Measurements from ENCODE around the gene WDR87.

The WDR87 gene

GRCh38 chr19:37942516-37942902, 36.1 kb upstream of the WDR87 start:
- no peaks in the 10 kb centered on the region for H3K27me3 ChIP-seq
- no peaks in the 10 kb centered on the region for H3K4me1 ChIP-seq
- no peaks in the 10 kb centered on the region for H3K9me3 ChIP-seq
- DNase-seq = no peak
- H3K4me3 ChIP-seq (ENCODE audit: low read depth, low read length) = no peak overlapping the region
- H3K36me3 ChIP-seq = no peaks in the 10 kb centered on the region
- no peak for TF ChIP-seq CTCF (IDR thresholded peaks at IDR 0.05; ENCODE audit: low read depth, low read length)

GRCh38 chr19:37941782-37942515, 35.6 kb upstream of the WDR87 start:
- TF ChIP-seq CTCF (IDR thresholded peaks at IDR 0.05; ENCODE audit: low read depth, low read length) = no peak
- no peak for DNase-seq
- Histone ChIP-seq H3K4me1 (no peaks in the 10 kb centered on the region), H3K27me3 (no peaks in the 10 kb centered on the region), H3K36me3 (no peaks in the 10 kb centered on the region), H3K4me3 (ENCODE audit: low read depth, low read length) (no peak overlapping the region), H3K9me3 (no peaks in the 10 kb centered on the region)

GRCh38 chr19:37938353-37938752, 32.0 kb upstream of the WDR87 start:
- no peak for TF ChIP-seq CTCF (IDR thresholded peaks at IDR 0.05; ENCODE audit: low read depth, low read length)
- no peaks in the 10 kb centered on the region for H3K36me3 ChIP-seq
- no peak for DNase-seq

GRCh38 chr19:37936886-37937285, 30.5 kb upstream of the WDR87 start:
- DNase-seq = no peak
- no peaks in the 10 kb centered on the region for H3K4me1 ChIP-seq
- H3K4me3 ChIP-seq (ENCODE audit: low read depth, low read length) = no peak overlapping the region
- no peak for TF ChIP-seq CTCF (IDR thresholded peaks at IDR 0.05; ENCODE audit: low read depth, low read length)
- H3K9me3 ChIP-seq = no peaks in the 10 kb centered on the region
- H3K27me3 ChIP-seq = no peaks in the 10 kb centered on the region
- no peaks in the 10 kb centered on the region for H3K36me3 ChIP-seq

More at GRCh38 chr19:37938353-37938752, 32.0 kb upstream of the WDR87 start:
- no peak overlapping the region for H3K4me3 ChIP-seq (ENCODE audit: low read depth, low read length)
- H3K9me3 ChIP-seq = no peaks in the 10 kb centered on the region
- H3K4me1 ChIP-seq = no peaks in the 10 kb centered on the region
- H3K27me3 ChIP-seq = no peaks in the 10 kb centered on the region

- no peak for TF ChIP-seq CTCF (IDR thresholded peaks at IDR 0.05; ENCODE audit: low read depth, low read length)
- no peaks in the 10 kb centered on the region for H3K36me3 ChIP-seq
- no peak for DNase-seq
- no peaks in the 10 kb centered on the region for H3K4me1 ChIP-seq
- no peaks in the 10 kb centered on the region for H3K9me3 ChIP-seq
- no peaks in the 10 kb centered on the region for H3K27me3 ChIP-seq
- H3K4me3 ChIP-seq (ENCODE audit: low read depth, low read length) = no peak overlapping the region
Observed at GRCh38 chr19:37936166-37936565, 29.8 kb upstream of the WDR87 start.

- Histone ChIP-seq H3K36me3 (no peaks in the 10 kb centered on the region), H3K9me3 (no peaks in the 10 kb centered on the region), H3K4me3 (ENCODE audit: low read depth, low read length) (no peak overlapping the region), H3K4me1 (no peaks in the 10 kb centered on the region), H3K27me3 (no peaks in the 10 kb centered on the region)
- no peak for TF ChIP-seq CTCF (IDR thresholded peaks at IDR 0.05; ENCODE audit: low read depth, low read length)
- DNase-seq = no peak
Observed at GRCh38 chr19:37935341-37935740, 28.9 kb upstream of the WDR87 start.

Measured in BE2C (cell line).